Measurements from ENCODE around the gene TLR9.
A peak's percentile ranks its signal among the peaks of the same experiment; 100 is the strongest.

TLR9 gene

DNA sequence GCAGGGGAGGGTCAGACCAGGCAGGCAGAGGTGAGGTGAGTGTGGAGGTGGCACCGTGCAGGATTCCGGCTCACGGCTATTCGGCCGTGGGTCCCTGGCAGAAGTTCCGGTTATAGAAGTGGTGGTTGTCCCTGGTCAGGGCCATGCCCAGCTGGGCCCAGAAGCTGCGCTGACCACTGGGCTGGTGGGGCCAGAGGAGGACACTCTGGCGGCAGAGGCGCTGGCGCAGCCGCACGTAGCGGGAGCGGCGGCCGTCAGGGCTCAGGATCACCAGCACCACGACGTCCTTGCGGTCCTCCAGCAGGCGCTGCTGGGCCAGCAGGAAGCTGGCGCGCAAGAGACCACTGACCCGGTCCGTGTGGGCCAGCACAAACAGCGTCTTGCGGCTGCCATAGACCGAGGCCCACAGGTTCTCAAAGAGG, 4.3 kb downstream of the TLR9 start:
- POLR2A ChIA-PET, result interaction anchor here (1.0 kb wide), 1 partner anchor 16 kb away, joined by 6 read pairs; no protein-coding TSS in a partner anchor
- H3K4me3 ChIP-seq (ENCODE audit: low read depth, low read length), result no peak overlapping the region
- CTCF ChIA-PET, result interaction anchor here (0.7 to 17.4 kb wide), 45 partner anchors 14 to 237 kb away, joined by 3 to 389 read pairs (median 6); partner anchors contain the start of genes ALAS1, DNAH1, GLYCTK and RPL29

DNA sequence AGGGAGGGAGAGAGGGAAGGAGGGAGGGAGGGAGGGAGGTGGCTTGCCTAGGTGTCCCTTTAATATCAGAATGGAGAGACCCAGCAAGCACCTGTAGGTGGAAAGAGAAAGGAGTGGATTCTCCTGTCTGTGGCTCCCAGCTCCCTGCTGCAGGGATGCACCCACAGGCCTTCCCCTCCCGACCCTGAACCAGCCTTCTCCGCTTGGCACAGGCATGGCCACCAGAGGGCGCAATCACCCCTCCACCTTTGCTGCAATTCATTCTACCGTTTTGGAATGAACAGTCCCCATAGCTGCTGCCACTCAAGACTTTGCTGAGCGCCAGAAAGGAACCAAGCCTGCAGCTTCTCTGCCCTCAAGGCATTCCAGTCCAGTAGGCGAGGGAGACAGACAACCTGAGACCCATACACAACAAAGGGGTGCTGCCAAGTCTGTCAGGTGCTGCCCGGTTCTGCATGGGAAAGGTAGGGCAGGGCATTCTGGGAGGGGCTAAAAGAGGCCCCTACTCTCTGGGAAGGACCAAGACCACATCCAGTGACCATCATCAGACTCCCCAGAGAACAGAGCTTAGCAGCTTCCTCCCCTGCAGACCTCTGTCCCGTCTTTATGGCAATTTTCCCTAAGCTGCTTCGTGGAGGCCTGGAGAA, 4.9 kb downstream of the TLR9 start:
- TF ChIP-seq, protein P1, sequence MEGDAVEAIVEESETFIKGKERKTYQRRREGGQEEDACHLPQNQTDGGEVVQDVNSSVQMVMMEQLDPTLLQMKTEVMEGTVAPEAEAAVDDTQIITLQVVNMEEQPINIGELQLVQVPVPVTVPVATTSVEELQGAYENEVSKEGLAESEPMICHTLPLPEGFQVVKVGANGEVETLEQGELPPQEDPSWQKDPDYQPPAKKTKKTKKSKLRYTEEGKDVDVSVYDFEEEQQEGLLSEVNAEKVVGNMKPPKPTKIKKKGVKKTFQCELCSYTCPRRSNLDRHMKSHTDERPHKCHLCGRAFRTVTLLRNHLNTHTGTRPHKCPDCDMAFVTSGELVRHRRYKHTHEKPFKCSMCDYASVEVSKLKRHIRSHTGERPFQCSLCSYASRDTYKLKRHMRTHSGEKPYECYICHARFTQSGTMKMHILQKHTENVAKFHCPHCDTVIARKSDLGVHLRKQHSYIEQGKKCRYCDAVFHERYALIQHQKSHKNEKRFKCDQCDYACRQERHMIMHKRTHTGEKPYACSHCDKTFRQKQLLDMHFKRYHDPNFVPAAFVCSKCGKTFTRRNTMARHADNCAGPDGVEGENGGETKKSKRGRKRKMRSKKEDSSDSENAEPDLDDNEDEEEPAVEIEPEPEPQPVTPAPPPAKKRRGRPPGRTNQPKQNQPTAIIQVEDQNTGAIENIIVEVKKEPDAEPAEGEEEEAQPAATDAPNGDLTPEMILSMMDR (IDR thresholded peaks at IDR 0.05; ENCODE audit: insufficient read depth, low read length, missing control alignments), result peak; percentile 98

More for the DNA sequence above, 4.3 kb downstream of the TLR9 start:
- TF ChIP-seq, protein P1 (IDR thresholded peaks at IDR 0.05; ENCODE audit: insufficient read depth, low read length, missing control alignments), result no peak
- no peak for DNase-seq (ENCODE audit: low read depth, low spot score)

DNA sequence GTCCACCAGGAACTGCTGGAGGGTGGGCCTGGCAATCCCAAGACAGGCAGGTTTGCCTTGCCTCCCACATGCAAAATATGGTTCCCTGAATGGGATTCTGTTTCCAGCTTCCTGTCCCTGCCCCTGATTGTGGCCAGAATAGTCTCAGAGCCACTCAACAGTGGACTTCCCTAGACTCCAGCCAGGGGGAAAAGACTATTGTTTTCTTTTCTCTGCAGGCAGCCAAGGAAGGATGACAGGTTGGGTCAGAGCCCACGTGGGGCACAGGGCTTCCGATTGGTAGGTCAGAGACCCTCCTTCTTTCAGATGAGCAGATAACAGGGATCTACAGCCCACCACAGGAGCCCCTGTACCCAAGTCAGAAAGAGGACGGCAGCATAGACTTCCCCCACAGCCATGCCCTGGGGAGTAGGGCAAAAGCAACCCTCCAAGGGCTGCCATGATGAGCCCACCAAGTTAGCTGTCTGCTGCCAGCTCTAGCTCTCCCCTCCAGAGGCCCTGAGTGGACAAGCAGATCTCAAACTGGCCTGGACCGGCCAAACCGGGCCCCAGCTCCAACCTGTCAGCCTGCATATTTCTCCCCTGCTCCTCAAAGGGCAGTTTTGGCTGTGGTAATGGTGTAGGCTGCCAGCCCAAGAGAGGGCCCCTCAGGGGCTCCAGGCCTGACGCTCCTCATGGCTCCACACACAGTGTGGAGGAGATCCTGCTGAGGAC, 6.4 kb downstream of the TLR9 start:
- POLR2A ChIA-PET, result interaction anchor here (0.7 to 1.8 kb wide), 3 partner anchors 18 to 162 kb away, joined by 3 to 13 read pairs (median 4); no protein-coding TSS in a partner anchor
- TF ChIP-seq, protein P1 (IDR thresholded peaks at IDR 0.05; ENCODE audit: insufficient read depth, low read length, missing control alignments), result no peak
- CTCF ChIA-PET, result interaction anchor here (1.1 to 17.4 kb wide), 18 partner anchors 13 to 228 kb away, joined by 3 to 389 read pairs (median 8); partner anchors contain the start of genes ALAS1, DNAH1, SEMA3G and TWF2
- DNase-seq (ENCODE audit: low read depth, low spot score), result no peak
- H3K4me3 ChIP-seq (ENCODE audit: low read depth, low read length), result no peak overlapping the region

More for the DNA sequence above, 4.9 kb downstream of the TLR9 start:
- no peak for DNase-seq (ENCODE audit: low read depth, low spot score)
- CTCF ChIA-PET, result interaction anchor here (0.6 to 17.4 kb wide), 52 partner anchors 14 to 238 kb away, joined by 3 to 389 read pairs (median 5); partner anchors contain the start of genes ALAS1, DNAH1, GLYCTK and RPL29
- no peak overlapping the region for H3K4me3 ChIP-seq (ENCODE audit: low read depth, low read length)
- POLR2A ChIA-PET, result interaction anchor here (1.0 kb wide), 1 partner anchor 17 kb away, joined by 6 read pairs; no protein-coding TSS in a partner anchor

DNA sequence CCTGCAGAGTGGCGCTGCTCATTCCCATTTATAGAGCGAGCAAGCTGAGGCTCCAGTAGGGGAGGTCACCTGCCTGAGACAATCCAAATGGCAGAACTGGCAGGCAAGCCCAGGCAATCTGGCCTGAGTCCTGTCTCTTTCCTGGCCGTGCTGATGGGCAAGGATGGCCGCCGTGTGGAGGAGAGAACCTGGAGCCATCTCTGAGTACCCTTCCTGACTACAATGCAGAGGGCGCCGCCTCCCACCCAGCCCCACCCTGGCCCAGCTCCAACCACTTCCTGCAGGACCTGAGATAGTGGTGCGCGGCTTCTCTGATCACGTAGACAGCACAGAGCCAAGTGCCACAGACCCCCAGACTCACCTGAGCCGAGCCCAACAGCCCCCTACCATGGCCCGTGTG, 7.0 kb downstream of the TLR9 start:
- CTCF ChIA-PET, result interaction anchor here (1.2 to 17.4 kb wide), 6 partner anchors 9 to 121 kb away, joined by 3 to 389 read pairs (median 129); partner anchors contain the start of genes TWF2 and WDR82
- POLR2A ChIA-PET, result interaction anchor here (1.8 kb wide), 1 partner anchor 19 kb away, joined by 4 read pairs; no protein-coding TSS in a partner anchor
- TF ChIP-seq, protein P1 (IDR thresholded peaks at IDR 0.05; ENCODE audit: insufficient read depth, low read length, missing control alignments), result no peak
- H3K4me3 ChIP-seq (ENCODE audit: low read depth, low read length), result no peak overlapping the region
- DNase-seq (ENCODE audit: low read depth, low spot score), result no peak

DNA sequence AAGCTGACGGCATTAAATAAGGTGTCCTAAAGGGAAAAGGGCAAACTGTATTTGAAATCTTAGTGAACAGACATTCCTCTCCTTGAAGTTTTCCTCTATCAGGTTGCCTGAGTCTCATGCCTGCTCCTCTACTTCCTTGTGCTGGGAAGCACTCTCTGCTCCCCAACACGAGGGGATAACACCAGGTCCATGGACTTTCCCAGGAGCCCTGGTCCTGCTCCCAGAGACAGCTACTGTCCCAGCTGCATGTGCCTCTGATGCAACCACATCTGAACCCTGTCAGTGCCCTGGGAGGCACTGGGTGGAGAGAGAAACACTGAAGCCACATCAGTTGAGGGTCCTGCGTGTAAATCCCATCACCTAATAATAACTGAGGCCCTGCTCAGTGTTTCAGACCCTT, 7.4 kb downstream of the TLR9 start:
- POLR2A ChIA-PET, result interaction anchor here (1.8 kb wide), 1 partner anchor 19 kb away, joined by 4 read pairs; no protein-coding TSS in a partner anchor
- CTCF ChIA-PET, result interaction anchor here (1.2 to 17.4 kb wide), 5 partner anchors 9 to 122 kb away, joined by 3 to 389 read pairs (median 219); partner anchors contain the start of gene TWF2
- DNase-seq (ENCODE audit: low read depth, low spot score), result no peak
- no peak overlapping the region for H3K4me3 ChIP-seq (ENCODE audit: low read depth, low read length)
- TF ChIP-seq, protein P1 (IDR thresholded peaks at IDR 0.05; ENCODE audit: insufficient read depth, low read length, missing control alignments), result no peak

Measured in AG04449 (cell line).